ENCODE results near the gene IL23R.
"Not testable (repeated sequence)": the region's sequence is repeated elsewhere in the genome, so short reads cannot be mapped to it uniquely, and the experiment has no call there.

The IL23R gene

DNA sequence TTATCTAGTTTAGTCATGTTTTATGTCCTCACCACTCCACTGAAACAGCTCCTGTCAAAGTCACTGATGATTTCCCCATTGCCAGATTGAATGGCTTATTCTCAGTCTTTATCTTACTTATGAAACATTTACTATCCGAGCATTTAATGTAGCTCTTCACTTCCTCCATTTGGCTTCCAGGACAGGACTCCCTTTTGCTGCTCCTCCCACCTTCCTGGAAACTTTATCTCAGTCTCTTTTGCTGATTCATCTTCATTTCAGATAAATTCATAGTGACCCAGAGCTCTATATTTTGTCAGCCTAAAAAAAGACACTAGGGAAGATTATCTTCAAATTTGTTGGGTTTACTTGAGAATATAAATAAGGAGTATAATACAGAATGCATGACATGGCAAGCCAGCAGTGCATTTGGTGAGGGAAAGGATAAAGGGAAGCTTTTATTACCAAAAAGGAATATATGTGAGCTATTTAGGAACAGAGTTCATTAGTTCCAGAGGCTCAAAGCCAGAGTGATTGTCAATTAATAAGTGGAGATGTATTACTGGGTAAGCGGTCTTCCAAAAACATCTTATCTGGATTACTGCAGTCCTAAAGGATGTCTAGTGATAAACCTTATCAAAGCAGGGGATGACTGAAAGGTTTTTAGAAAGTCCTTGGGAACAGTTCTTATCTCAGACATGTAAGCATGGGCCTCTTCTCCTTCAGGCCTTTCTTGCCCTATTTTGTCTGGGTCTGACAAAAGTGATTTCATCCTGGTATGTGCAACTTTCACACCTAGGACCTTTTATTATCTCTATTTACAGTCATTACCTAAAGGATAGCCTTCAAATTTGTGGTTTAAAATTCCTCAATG is 25.6 kb downstream of the IL23R start:
- no peak for DNase-seq (ENCODE audit: low read depth in 2 of 2, low spot score in 1 of 2)

DNA sequence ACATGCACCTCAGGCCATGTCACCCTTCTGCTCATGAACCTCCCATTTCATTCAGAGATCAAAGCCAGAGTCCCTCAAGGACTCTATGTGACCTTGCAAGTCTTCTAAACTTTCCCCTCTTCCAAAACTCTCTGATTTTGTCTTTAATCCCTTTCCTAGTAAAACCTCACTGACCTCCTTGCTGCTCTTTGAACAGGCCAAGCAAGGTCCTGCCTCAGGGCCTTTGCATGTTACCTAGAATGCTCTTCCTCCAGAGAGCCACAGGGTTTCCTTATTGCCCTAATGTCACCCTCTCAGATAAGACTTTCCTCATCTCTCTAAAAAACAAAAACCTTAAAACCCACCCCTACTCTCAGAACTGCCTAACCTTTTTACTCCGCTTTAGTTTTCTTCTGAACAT is 26.6 kb downstream of the IL23R start:
- DNase-seq (ENCODE audit: low read depth in 2 of 2, low spot score in 1 of 2) = no peak

DNA sequence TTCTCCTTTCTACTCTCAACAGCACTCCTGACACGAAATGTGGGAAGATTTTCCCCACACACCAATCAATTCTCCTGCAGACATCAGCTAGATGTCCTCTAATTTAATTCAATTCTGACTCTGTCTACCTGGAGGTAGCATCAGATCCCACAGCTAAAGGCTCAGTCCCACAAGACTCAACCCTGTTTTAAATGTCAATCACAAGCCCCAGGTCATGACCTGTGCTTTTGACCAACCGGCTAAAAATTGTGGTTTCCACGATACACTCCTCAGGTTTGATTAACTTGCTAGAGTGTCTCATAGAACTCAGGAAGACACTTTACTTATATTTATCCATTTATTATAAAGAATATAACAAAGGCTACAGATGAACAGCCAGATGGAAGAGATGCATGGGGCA is 27.4 kb downstream of the IL23R start:
- no peak for DNase-seq (ENCODE audit: low read depth in 2 of 2, low spot score in 1 of 2)

DNA sequence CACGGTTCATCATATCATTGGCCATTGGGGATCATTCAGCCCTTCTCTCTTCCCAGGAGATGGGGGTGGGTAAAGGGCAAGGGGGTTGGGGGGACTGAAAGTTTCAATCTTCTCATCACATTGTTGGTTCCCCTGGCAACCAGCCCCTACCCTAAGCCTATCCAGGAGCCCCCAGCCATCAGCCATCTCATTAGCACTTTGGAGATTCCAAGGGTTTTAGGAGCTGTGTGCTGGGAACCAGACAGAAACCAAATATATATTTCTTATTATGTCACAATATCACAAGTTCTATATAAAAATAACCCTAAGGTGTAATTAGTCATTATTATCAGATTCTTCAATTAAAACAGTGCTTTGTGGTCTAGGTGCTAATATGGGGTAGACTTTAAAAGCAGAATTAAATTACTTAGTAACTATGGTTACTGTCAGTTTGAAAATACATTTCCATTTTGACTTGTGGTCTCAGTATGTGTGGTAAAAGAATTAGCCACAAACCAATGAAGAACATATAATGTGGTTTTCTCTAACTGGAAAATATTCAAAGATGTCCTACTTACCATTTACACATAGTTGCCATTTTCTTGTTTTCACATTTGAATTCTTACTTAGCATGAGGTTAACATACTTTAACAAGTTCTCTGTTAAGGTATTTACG is 28.1 kb downstream of the IL23R start:
- DNase-seq (ENCODE audit: low read depth in 2 of 2, low spot score in 1 of 2) = no peak

DNA sequence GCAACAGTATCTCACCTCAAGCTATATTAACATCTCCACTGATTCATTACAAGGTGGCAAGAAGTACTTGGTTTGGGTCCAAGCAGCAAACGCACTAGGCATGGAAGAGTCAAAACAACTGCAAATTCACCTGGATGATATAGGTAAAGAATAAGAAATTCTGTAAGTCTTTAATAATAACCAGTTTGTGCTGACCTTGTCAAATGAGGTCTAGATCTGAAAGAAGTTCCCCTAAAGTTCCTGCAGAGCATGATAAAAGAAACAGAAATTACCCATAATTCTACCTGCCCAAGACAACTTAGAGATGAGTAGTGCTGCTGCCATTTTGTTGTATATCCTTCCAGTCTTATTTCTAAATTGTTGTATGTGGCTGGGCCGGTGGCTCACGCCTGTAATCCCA is 34.5 kb downstream of the IL23R start:
- no peak for DNase-seq (ENCODE audit: low read depth in 2 of 2, low spot score in 1 of 2)

DNA sequence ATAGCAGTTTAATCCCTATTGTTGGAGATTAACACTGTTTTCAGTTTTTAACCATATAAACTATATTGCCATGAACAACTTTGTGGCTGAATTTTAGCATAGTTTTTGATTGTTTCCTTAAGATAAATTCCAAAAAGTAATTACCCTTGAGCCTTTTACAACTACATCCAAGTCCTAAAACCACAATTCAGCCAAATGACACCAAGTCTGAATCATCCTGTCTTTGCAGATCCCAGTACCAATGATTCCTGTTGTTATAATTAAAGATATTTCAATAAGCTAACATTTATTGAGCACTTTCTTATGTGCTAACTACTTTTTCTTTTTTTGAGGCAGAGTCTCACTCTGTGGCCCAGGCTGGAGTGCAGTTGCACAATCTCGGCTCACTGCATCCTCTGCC is 35.6 kb downstream of the IL23R start:
- DNase-seq (ENCODE audit: low read depth in 2 of 2, low spot score in 1 of 2) = no peak

DNA sequence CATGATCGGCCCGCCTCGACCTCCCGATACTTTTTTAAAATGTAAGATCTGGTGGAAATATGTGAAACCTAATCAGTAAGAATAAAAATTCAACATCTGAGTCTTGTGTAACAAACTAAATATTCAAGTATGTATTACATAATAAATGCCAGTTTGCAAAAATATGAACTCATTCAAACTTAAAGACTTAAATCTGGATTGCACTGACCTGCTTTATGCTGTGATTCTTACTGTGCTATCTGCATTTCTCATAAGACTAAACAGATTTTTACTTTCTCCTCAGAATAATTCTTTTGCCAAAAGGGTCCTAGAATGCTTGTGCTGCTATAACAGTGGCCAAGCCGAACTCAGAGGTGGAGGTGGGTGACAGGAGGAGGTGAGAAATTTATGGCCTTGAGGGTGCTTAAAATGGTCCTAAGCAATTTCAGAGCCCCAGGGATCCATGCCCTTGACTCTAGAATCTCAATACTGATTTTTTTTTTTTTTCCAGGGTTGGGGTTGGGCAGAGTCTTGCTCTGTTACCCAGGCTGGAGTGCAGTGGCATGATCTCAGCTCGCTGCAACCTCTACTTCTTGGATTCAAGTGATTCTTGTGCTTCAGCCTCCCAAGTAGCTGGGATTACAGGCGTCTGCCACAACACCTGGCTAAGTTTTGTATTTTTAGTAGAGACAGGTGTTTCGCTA is 38.2 kb downstream of the IL23R start:
- DNase-seq (ENCODE audit: low read depth in 2 of 2, low spot score in 1 of 2) = no peak

DNA sequence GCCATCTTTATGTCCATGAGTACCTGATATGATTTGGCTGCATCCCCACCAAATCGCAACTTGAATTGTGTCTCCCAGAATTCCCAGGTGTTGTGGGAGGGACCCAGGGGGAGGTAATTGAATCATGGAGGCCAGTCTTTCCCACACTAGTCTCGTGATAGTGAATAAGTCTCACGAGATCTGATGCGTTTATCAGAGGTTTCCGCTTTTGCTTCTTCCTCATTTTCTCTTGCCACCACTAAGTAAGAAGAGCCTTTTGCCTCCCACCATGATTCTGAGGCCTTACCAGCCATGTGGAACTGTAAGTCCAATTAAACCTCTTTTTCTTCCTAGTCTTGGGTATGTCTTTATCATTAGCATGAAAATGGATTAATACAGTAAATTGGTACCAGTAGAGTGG is 41.1 kb downstream of the IL23R start:
- not testable (repeated sequence) for DNase-seq (ENCODE audit: low read depth in 2 of 2, low spot score in 1 of 2)

DNA sequence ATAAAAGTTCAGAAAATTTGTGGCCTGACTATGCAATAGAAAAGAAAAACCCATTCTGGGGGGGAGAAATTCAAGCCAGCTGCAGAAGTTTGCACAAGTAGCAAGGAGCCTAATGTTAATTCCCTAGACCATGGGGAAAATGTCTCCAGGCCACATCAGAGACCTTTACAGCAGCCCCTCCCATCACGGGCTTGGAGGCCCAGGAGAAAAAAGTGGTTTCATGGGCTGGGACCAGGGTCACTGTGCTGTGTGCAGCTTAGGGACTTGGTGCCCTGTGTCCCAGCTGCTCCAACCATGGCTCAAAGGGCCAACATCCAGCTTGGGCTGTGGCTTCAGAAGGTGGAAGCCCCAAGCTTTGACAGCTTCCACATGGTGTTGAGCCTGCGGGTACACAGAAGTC is 42.0 kb downstream of the IL23R start:
- no peak for DNase-seq (ENCODE audit: low read depth in 2 of 2, low spot score in 1 of 2)

DNA sequence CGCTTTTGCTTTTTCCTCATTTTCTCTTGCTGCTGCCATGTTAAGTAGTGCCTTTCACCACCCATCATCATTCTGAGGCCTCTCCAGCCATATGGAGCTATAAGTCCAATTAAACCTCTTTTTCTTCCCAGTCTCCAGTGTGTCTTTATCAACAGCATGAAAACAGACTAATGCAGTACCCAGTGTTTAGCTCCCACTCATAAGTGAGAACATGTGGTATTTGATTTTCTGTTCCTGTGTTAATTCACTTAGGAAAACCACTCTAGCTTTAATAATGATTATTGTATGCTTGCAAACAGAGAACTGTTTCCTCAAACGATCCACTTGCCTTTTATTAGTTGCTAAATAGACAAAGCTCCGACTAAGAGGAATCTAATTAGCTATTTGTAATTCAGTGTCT is 43.3 kb downstream of the IL23R start:
- DNase-seq (ENCODE audit: low read depth in 2 of 2, low spot score in 1 of 2) = no peak

DNA sequence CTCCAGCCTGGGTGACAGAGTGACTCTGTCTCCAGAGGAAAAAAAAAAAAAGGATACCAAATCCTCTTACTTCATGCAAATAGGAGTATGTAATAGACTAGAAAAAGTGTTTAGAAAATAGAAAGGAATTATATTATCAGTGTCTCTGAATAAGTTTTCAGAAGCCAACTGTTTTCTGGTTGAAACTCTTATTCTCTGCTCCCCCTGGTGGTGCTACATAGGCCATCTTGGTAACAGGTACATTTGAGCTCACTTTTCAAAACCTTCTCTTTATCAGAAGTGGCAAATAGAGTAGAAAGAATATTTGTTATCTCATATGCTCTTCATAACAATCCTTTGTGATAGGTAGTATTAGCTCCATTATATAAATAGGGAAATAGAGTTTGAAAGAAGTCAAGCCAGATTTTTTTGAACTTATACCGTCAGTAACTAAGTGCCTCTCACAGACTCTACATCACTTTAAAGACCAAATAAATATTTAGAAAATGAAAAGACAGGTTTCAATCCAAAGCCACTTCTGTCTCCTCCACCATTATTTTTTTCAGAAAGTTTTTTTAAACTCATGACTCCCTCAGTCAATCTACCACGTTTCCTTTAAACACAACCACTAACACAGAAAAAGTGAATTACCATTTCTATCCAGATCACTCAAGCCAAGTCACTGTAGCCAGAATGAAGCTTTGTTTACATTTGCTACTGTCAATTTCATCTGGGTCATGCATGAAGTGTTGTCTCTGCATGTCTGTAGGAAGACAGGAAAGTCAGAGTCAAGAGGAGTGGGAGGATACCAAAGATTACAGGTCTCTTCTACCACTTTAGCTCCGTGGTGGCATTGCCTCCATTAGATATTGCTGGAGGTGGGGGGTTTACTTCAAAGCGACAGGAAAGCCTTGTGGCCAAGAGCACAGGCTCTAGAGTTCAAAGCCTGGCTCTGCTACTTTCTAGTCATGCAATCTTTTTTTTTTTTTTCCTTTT is 45.6 kb downstream of the IL23R start:
- DNase-seq (ENCODE audit: low read depth in 2 of 2, low spot score in 1 of 2) = no peak

DNA sequence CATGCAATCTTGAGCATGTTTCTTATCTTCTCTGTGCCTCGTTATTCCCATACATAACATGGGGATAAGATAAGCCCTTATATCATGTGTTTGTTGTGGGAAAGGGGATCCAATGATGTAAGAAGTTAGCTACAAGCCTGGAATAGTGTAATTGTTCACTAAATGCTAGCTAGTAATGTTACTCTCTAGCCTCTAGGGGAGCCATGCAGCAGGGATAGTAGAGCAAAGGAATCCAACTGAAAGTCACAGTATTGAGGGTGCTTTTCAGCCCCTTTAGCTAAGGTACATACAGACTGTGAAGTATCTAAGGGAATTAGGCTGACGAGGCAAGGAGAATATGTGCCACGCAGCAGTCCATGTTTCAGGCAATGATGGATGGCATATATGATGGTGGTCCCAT is 46.9 kb downstream of the IL23R start:
- no peak for DNase-seq (ENCODE audit: low read depth in 2 of 2, low spot score in 1 of 2)

DNA sequence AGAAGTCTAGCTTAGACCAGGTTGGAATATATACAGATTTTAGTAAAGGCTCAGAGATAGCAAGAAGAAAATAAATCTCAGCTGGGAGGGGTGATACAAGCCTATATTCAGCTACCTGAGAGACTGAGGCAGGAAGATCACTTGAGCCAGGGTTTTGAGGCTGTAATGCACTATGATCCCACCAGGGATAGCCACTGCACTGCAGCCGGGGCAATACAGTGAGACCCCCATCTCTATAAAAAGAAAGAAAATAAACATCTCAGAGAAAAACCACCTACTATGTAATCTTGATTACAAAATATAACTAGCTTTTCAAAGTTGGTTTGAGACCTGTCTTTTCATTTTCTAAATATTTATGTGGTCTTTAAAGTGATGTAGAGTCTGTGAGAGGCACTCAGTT is 47.7 kb downstream of the IL23R start:
- no peak for DNase-seq (ENCODE audit: low read depth in 2 of 2, low spot score in 1 of 2)

DNA sequence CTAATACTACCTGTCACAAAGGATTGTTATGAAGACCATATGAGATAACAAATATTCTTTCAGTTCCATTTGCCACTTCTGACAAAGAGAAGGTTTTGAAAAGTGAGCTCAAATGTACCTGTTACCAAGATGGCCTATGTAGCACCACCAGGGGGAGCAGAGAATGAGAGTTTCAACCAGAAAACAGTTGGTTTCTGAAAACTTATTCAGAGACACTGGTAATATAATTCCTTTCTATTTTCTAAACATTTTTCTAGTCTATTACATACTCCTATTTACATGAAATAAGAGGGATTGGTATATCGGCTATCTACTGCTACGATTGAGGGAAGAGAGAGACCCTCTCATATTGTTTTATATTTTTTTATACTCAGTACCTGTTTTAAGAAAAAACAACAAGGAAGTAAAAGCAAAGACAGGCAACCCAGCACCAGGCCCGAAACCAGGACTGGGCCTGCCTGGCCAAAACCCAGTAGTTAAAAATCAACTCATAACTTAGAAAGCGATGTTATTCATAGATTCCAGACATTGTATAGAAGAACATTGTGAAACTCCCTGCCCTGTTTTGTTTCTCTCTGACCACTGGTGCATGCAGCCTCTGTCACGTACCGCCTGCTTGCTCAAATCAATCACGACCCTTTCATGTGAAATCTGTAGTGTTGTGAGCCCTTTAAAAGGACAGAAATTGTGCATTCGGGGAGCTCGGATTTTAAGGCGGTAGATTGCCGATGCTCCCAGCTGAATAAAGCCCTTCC is 48.3 kb downstream of the IL23R start:
- no peak for DNase-seq (ENCODE audit: low read depth in 2 of 2, low spot score in 1 of 2)

DNA sequence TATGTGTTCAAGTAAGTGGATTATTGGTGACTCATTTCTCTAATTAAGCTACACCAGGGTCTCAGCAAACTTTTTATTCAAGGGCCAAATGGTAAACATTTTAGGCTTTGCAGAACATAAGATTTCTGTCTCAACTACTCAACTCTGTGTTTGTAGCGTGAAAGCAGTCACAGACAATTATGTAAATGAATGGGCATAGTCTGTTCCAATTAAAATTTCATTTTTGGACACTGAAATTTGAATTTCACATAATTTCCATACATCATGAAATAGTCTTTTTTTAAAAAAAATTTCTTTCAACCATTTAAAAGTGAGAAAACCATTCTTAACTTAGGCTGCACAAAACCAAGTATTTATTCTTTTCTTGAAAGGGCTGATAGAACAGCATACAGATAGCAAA is 50.1 kb downstream of the IL23R start:
- DNase-seq (ENCODE audit: low read depth in 2 of 2, low spot score in 1 of 2) = no peak

DNA sequence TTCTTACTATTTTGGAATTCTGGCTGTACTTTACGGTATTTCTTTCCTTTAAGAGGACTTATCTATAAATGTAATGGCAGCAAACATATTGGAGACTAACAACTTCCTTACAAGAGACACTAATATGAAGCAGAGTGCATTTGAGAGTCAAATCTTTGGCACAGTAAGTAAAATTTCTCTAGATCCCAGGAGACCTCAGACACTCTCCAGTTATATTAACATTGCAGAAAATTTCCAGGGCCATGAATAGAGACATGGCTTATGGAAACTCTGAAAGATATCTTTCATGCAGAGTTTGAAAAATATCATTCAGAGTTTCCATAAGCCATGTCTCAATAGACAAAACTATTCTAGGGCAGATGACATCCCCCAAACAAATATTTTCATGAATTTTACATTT is 51.2 kb downstream of the IL23R start:
- DNase-seq (ENCODE audit: low read depth in 2 of 2, low spot score in 1 of 2) = no peak

DNA sequence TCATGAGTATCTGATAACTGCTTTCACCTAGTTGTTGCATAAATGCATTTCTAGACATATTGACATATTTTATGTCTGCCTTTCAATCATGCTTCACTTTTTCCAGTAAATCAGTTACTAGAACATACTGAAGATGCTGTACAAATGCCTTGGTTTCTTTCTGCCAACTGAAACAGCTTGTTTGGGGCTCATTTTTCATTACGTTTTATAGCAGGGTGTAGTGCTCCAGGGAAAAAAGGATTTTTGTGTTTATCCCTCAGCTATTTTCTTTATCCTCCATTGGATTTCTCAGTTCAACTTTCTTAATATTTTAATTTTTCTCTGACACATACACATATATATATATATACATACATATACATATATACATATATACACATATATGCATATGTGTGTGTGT is 51.7 kb downstream of the IL23R start:
- no peak for DNase-seq (ENCODE audit: low read depth in 2 of 2, low spot score in 1 of 2)

DNA sequence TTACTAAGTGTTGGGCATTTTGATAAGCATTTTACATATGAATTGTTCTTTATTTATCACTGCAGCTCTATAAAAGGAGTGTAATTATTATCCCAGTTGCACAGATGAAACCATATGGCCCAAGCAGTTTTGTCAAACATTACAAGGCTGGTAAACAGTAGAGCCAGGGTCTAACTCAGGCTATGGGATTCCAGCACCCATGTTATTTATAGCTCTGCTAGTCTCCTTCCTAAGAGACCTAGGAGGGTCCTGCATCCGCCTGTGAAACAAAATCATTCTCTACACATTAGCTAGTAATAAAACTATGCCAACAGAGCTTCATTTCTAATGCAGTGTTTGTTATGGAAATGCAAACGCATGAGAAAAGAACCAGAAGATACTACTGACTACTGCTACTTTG is 58.6 kb downstream of the IL23R start:
- DNase-seq (ENCODE audit: low read depth in 2 of 2, low spot score in 1 of 2) = no peak

DNA sequence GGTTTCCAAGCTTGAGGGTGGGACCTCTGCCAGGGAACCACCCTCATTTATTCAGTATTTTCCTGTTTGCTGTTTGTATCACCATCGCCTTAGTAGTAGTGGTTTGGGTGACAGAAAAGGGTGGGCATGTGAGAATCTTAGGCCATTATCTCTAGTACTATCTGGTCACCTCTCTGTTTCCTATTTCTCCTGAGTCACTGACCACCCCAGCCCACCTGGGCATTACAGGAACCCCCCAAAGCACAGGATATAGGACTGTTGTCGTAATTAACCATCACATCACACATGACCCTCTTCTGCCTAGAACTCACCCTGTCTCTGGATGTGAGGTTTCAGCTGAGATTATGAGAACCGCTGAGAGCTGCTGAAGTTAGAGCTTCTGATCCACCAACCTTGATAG is 60.4 kb downstream of the IL23R start:
- DNase-seq (ENCODE audit: low read depth in 2 of 2, low spot score in 1 of 2) = no peak

DNA sequence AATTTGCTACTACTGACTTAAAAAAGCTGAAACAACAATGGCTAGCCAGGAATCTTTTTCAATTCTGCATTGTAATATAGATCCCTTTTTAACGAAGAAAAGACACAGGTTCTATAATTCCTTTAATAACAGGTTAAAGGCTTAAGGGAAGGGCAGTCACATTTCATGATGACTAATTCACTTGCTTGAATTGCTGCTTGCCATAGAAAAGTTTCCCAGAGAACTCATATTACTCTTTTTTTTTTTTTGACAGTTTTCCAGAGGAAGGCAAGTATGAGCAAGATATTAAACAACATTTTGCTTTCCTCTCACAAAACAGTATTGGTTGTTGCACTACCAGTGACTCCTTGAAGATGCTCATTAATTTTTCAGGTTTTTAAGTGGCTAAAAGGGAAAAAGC is 60.9 kb downstream of the IL23R start:
- DNase-seq (ENCODE audit: low read depth in 2 of 2, low spot score in 1 of 2) = no peak
